ENCODE measurements around the gene SMG9. TPM values are rescaled to one million over a fixed set of nuclear protein-coding genes. Genes with fewer than 3 reads are reported as not detected.

SMG9 gene
- total RNA-seq, 4 donors from 2014 or later = 8.9 to 25.9 (median 17.9) TPM

GRCh38 chr19:43747557-43748204 lies 7.1 kb downstream of the SMG9 start:
- Histone ChIP-seq H3K4me3 (no peak overlapping the region), H3K27me3 (no peaks in the 10 kb centered on the region), H3K36me3 (peaks cover 0 to 90% of the 10 kb centered on the region in 2 donors), H3K4me1 (peaks cover 0 to 24% (median 4%) of the 10 kb centered on the region in 3 donors), H3K9me3 (no peaks in the 10 kb centered on the region), H3K27ac (no peak overlapping the region)
- ATAC-seq = no peak
- no peak for TF ChIP-seq POLR2AphosphoS5 (IDR thresholded peaks at IDR 0.05)
- TF ChIP-seq POLR2A (IDR thresholded peaks at IDR 0.05) = no peak
- TF ChIP-seq CTCF (IDR thresholded peaks at IDR 0.05) = no peak
- no peak for TF ChIP-seq EP300 (IDR thresholded peaks at IDR 0.05)
- WGBS, 2 donors (ENCODE audit: low coverage in 1 of 2) = 80 to 86% methylated on average over 1 to 5 of the region's 16 CpGs

GRCh38 chr19:43743059-43743458 lies 11.7 kb downstream of the SMG9 start:
- Histone ChIP-seq H3K27me3 (no peaks in the 10 kb centered on the region), H3K36me3 (peaks cover 0 to 100% of the 10 kb centered on the region in 2 donors), H3K27ac (no peak overlapping the region), H3K4me3 (no peak overlapping the region), H3K4me1 (peaks cover 0 to 15% (median 0%) of the 10 kb centered on the region in 3 donors), H3K9me3 (no peaks in the 10 kb centered on the region)
- ATAC-seq = no peak
- TF ChIP-seq POLR2A (IDR thresholded peaks at IDR 0.05) (no peak), POLR2AphosphoS5 (IDR thresholded peaks at IDR 0.05) (no peak), EP300 (IDR thresholded peaks at IDR 0.05) (no peak), CTCF (IDR thresholded peaks at IDR 0.05) (no peak)
- WGBS, 2 donors (ENCODE audit: low coverage in 1 of 2) = 58 to 79% methylated on average over 2 to 3 of the region's 3 CpGs

- TF ChIP-seq EP300 (IDR thresholded peaks at IDR 0.05) = no peak
- no peak for TF ChIP-seq POLR2A (IDR thresholded peaks at IDR 0.05)
- TF ChIP-seq POLR2AphosphoS5 (IDR thresholded peaks at IDR 0.05) = no peak
- no peak for TF ChIP-seq CTCF (IDR thresholded peaks at IDR 0.05)
- ATAC-seq = no peak
- peaks cover 0 to 100% of the 10 kb centered on the region in 2 donors for H3K36me3 ChIP-seq
- no peaks in the 10 kb centered on the region for H3K27me3 ChIP-seq
- H3K4me1 ChIP-seq = peaks cover 0 to 15% (median 0%) of the 10 kb centered on the region in 3 donors
- no peak overlapping the region for H3K27ac ChIP-seq
- WGBS, 2 donors (ENCODE audit: low coverage in 1 of 2) = 81 to 85% methylated on average over 10 of the region's 10 CpGs
- no peaks in the 10 kb centered on the region for H3K9me3 ChIP-seq
- H3K4me3 ChIP-seq = no peak overlapping the region
Observed at GRCh38 chr19:43741075-43741825, 13.5 kb downstream of the SMG9 start.

GRCh38 chr19:43739439-43740235 lies 15.1 kb downstream of the SMG9 start:
- Histone ChIP-seq H3K4me1 (peaks cover 0 to 8% (median 0%) of the 10 kb centered on the region in 3 donors), H3K9me3 (no peaks in the 10 kb centered on the region), H3K4me3 (no peak overlapping the region), H3K36me3 (peaks cover 0 to 98% of the 10 kb centered on the region in 2 donors), H3K27me3 (no peaks in the 10 kb centered on the region), H3K27ac (peak overlapping the region in 2 of 4 donors; percentile 7 to 32)
- 38 to 81% methylated on average over 4 to 16 of the region's 16 CpGs for whole genome bisulfite sequencing, 2 donors (ENCODE audit: low coverage in 1 of 2)
- no peak for ATAC-seq
- TF ChIP-seq POLR2A (IDR thresholded peaks at IDR 0.05) (no peak), POLR2AphosphoS5 (IDR thresholded peaks at IDR 0.05) (no peak), EP300 (IDR thresholded peaks at IDR 0.05) (no peak), CTCF (IDR thresholded peaks at IDR 0.05) (no peak)
